Right lobe of liver (tissue), 4 donors: ENCODE data around the gene ARX.

ENCODE experiments used
- CTCF ChIP-seq, 4 donors: fragments of 200-600 bp in 3 of 4; fragments of 450-650 bp in 1 of 4; IDR thresholded peaks; one replicate each; pipeline versions ENCODE4 v1.5.1 to v1.8.0; 2016 to 2022; ENCODE audit warnings: antibody characterized with exemption in 4 of 4, mild to moderate bottlenecking in 2 of 4
- POLR2A ChIP-seq: fragments of 450-650 bp; IDR thresholded peaks from one replicate; pipeline ENCODE4 v1.6.1; 2017; ENCODE audit warnings: antibody characterized with exemption, mild to moderate bottlenecking
- donor health status: DM: no; HTN: no; CAD: no.
- donor health status: DM: no; HTN: no; CAD: no.
- donor health status: DM: no; HTN: yes; CAD: no.

- TF ChIP-seq POLR2A = no peak
- peak in 2 of 4 donors; percentile 8 to 23 for TF ChIP-seq CTCF (IDR thresholded peaks at IDR 0.05)
Measured at GRCh38 chrX:25034889-25035288, 19.1 kb upstream of the ARX start.
